C4-2B (cell line): ENCODE results near the gene PHF12.

ENCODE experiments used
- CTCF ChIP-seq: fragments of 450-650 bp; conservative IDR thresholded peaks from 2 replicates; pipeline ENCODE4 v1.5.1; 2017; ENCODE audit warnings: mild to moderate bottlenecking
- ZFX ChIP-seq: fragments of 450-650 bp; IDR thresholded peaks from 2 replicates; pipeline ENCODE4 v1.6.1; 2017

GRCh38 chr17:28993645-28994426 is 42.5 kb upstream of the PHF12 start:
- TF ChIP-seq CTCF (no peak), ZFX (no peak)
